Measurements from ENCODE around the gene ZNF878. TPM values are rescaled to one million over a fixed set of nuclear protein-coding genes. Genes with fewer than 3 reads are reported as not detected.

The ZNF878 gene
- total and polyA plus RNA-seq, 2 of the 13 experiments (the other 11 are each of a cell fraction or from before 2014, with no cell fraction given) = 0.46 to 5.2 TPM

- TF ChIP-seq ATF2 (CRISPR knock-in tag; IDR thresholded peaks at IDR 0.05) = no peak
- TF ChIP-seq UBTF (CRISPR knock-in tag; IDR thresholded peaks at IDR 0.05) = peak; percentile 95
- peak; percentile 83 for TF ChIP-seq MEF2D (CRISPR knock-in tag; IDR thresholded peaks at IDR 0.05)
- TF ChIP-seq, protein P1, sequence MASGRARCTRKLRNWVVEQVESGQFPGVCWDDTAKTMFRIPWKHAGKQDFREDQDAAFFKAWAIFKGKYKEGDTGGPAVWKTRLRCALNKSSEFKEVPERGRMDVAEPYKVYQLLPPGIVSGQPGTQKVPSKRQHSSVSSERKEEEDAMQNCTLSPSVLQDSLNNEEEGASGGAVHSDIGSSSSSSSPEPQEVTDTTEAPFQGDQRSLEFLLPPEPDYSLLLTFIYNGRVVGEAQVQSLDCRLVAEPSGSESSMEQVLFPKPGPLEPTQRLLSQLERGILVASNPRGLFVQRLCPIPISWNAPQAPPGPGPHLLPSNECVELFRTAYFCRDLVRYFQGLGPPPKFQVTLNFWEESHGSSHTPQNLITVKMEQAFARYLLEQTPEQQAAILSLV (CRISPR knock-in tag; IDR thresholded peaks at IDR 0.05; ENCODE audit: borderline replicate concordance) = 0 out of 2 replicates have a peak, but pooled peaks have one; percentile 15
- no peak for TF ChIP-seq POGZ (CRISPR knock-in tag; IDR thresholded peaks at IDR 0.05)
- peak; percentile 76 for TF ChIP-seq HOXA9 (CRISPR knock-in tag; IDR thresholded peaks at IDR 0.05; ENCODE audit: borderline replicate concordance)
- TF ChIP-seq ZNF501 (CRISPR knock-in tag; IDR thresholded peaks at IDR 0.05) = peak; percentile 68
- peak; percentile 85 for TF ChIP-seq POLR2AphosphoS5 (IDR thresholded peaks at IDR 0.05; ENCODE audit: low read depth, low read length)
- 0 out of 2 replicates have a peak, but pooled peaks have one; percentile 28 for TF ChIP-seq ATF6 (CRISPR knock-in tag; conservative IDR thresholded peaks at IDR 0.05)
- peak; percentile 81 for TF ChIP-seq NFYC (CRISPR knock-in tag; IDR thresholded peaks at IDR 0.05)
- TF ChIP-seq RFX1 (IDR thresholded peaks at IDR 0.05) = 0 out of 2 replicates have a peak, but pooled peaks have one; percentile 23
- peak; percentile 55; the same call in 1 of the 2 replicates for TF ChIP-seq PHF21A (CRISPR knock-in tag; IDR thresholded peaks at IDR 0.05)
- peak; percentile 45; the same call in 1 of the 2 replicates for TF ChIP-seq MAX (IDR thresholded peaks at IDR 0.05)
- peak; percentile 70; the same call in 1 of the 2 replicates for TF ChIP-seq ZNF292 (CRISPR knock-in tag; IDR thresholded peaks at IDR 0.05; ENCODE audit: borderline replicate concordance, low read depth)
- peak; percentile 53; the same call in 1 of the 2 replicates for TF ChIP-seq KAT7 (CRISPR knock-in tag; IDR thresholded peaks at IDR 0.05; ENCODE audit: borderline replicate concordance)
- no peak for TF ChIP-seq ZNF879 (CRISPR knock-in tag; IDR thresholded peaks at IDR 0.05)
- no peak for TF ChIP-seq MZF1 (CRISPR knock-in tag; IDR thresholded peaks at IDR 0.05; ENCODE audit: borderline replicate concordance)
- TF ChIP-seq ISL2 (CRISPR knock-in tag; IDR thresholded peaks at IDR 0.05) = 0 out of 2 replicates have a peak, but pooled peaks have one; percentile 11
- no peak; the same call in 1 of the 2 replicates for TF ChIP-seq GFI1 (CRISPR knock-in tag; IDR thresholded peaks at IDR 0.05; ENCODE audit: borderline replicate concordance)
- TF ChIP-seq ZNF337 (CRISPR knock-in tag; IDR thresholded peaks at IDR 0.05; ENCODE audit: borderline replicate concordance, low read depth) = 0 out of 2 replicates have a peak, but pooled peaks have one; percentile 42
- no peak; the same call in 1 of the 2 replicates for TF ChIP-seq MTF2 (CRISPR knock-in tag; IDR thresholded peaks at IDR 0.05; ENCODE audit: borderline replicate concordance)
- TF ChIP-seq KDM5A (IDR thresholded peaks at IDR 0.05; ENCODE audit: borderline replicate concordance, low read length) = peak; percentile 49; the same call in 1 of the 2 replicates
Measured at GRCh38 chr19:12035220-12036172, 17.3 kb downstream of the ZNF878 start, which contains the start of gene ZNF433 (continued).
